Measurements from ENCODE around the gene OR1J1. TPM values are rescaled to one million over a fixed set of nuclear protein-coding genes. Genes with fewer than 3 reads are reported as not detected.

The OR1J1 gene
- total RNA-seq: not detected

GRCh38 chr9:122477826-122478225 is at the start of gene OR1J1:
Gene OR1J1 (minus strand): TSS chr9:122477926. CDS start chr9:122477926, 0 bp downstream.
- H3K36me3 ChIP-seq: no peaks in the 10 kb centered on the region
- no peaks in the 10 kb centered on the region for H3K9me3 ChIP-seq
- no peaks in the 10 kb centered on the region for H3K4me1 ChIP-seq
- TF ChIP-seq POLR2AphosphoS5 (IDR thresholded peaks at IDR 0.05): no peak
- TF ChIP-seq EP300 (IDR thresholded peaks at IDR 0.05): no peak
- TF ChIP-seq POLR2A (IDR thresholded peaks at IDR 0.05): no peak
- no peak for TF ChIP-seq CTCF (IDR thresholded peaks at IDR 0.05)
- 85% methylated on average over 6 of the region's 6 CpGs for WGBS
- H3K4me3 ChIP-seq: no peak within 1 kb of the TSS
- H3K27me3 ChIP-seq: no peaks in the 10 kb centered on the region
- no peak within 1 kb of the TSS for H3K27ac ChIP-seq
- no peak for DNase-seq (ENCODE audit: low spot score in 2 of 2)

GRCh38 chr9:122527193-122527592 is 49.5 kb upstream of the OR1J1 start, which contains the start of gene OR1N1:
Gene OR1N1 (minus strand): TSS chr9:122527293. CDS start chr9:122527293, 0 bp downstream.
- 73% methylated on average over 3 of the region's 3 CpGs for WGBS
- H3K36me3 ChIP-seq: no peaks in the 10 kb centered on the region

GRCh38 chr9:122526602-122527001 is 48.9 kb upstream of the OR1J1 start:
- no peaks in the 10 kb centered on the region for H3K36me3 ChIP-seq
- WGBS: 85% methylated on average over 10 of the region's 10 CpGs
- TF ChIP-seq POLR2A (IDR thresholded peaks at IDR 0.05): no peak
- no peak for TF ChIP-seq CTCF (IDR thresholded peaks at IDR 0.05)
- TF ChIP-seq EP300 (IDR thresholded peaks at IDR 0.05): no peak
- no peak for TF ChIP-seq POLR2AphosphoS5 (IDR thresholded peaks at IDR 0.05)
- DNase-seq (ENCODE audit: low spot score in 2 of 2): no peak
- no peaks in the 10 kb centered on the region for H3K9me3 ChIP-seq
- H3K4me1 ChIP-seq: no peaks in the 10 kb centered on the region
- no peak overlapping the region for H3K27ac ChIP-seq
- no peaks in the 10 kb centered on the region for H3K27me3 ChIP-seq
- no peak overlapping the region for H3K4me3 ChIP-seq

More at GRCh38 chr9:122527193-122527592, 49.5 kb upstream of the OR1J1 start, which contains the start of gene OR1N1:
- Histone ChIP-seq H3K27me3 (no peaks in the 10 kb centered on the region), H3K27ac (no peak within 1 kb of the TSS), H3K9me3 (no peaks in the 10 kb centered on the region), H3K4me1 (no peaks in the 10 kb centered on the region), H3K4me3 (no peak within 1 kb of the TSS)
- TF ChIP-seq CTCF (IDR thresholded peaks at IDR 0.05) (no peak), POLR2AphosphoS5 (IDR thresholded peaks at IDR 0.05) (no peak), EP300 (IDR thresholded peaks at IDR 0.05) (no peak), POLR2A (IDR thresholded peaks at IDR 0.05) (no peak)
- DNase-seq (ENCODE audit: low spot score in 2 of 2): no peak

- H3K27me3 ChIP-seq: no peaks in the 10 kb centered on the region
Measured at GRCh38 chr9:122519376-122519775, 41.6 kb upstream of the OR1J1 start.

GRCh38 chr9:122518841-122519240 is 41.1 kb upstream of the OR1J1 start, which contains the start of gene OR1J4:
Gene OR1J4 (plus strand): TSS chr9:122519141. CDS start chr9:122519141, 0 bp downstream.
- TF ChIP-seq POLR2AphosphoS5 (IDR thresholded peaks at IDR 0.05): no peak
- no peak for TF ChIP-seq CTCF (IDR thresholded peaks at IDR 0.05)
- no peak for TF ChIP-seq EP300 (IDR thresholded peaks at IDR 0.05)
- TF ChIP-seq POLR2A (IDR thresholded peaks at IDR 0.05): no peak
- H3K27me3 ChIP-seq: no peaks in the 10 kb centered on the region
- H3K4me1 ChIP-seq: no peaks in the 10 kb centered on the region
- H3K36me3 ChIP-seq: no peaks in the 10 kb centered on the region
- 84% methylated on average over 4 of the region's 4 CpGs for WGBS
- no peak within 1 kb of the TSS for H3K27ac ChIP-seq
- no peak within 1 kb of the TSS for H3K4me3 ChIP-seq
- no peak for DNase-seq (ENCODE audit: low spot score in 2 of 2)
- H3K9me3 ChIP-seq: no peaks in the 10 kb centered on the region

More at GRCh38 chr9:122519376-122519775, 41.6 kb upstream of the OR1J1 start:
- 96% methylated on average over 3 of the region's 3 CpGs for WGBS
- H3K27ac ChIP-seq: no peak overlapping the region
- DNase-seq (ENCODE audit: low spot score in 2 of 2): no peak
- no peaks in the 10 kb centered on the region for H3K9me3 ChIP-seq
- H3K4me3 ChIP-seq: no peak overlapping the region
- no peaks in the 10 kb centered on the region for H3K36me3 ChIP-seq
- H3K4me1 ChIP-seq: no peaks in the 10 kb centered on the region
- TF ChIP-seq CTCF (IDR thresholded peaks at IDR 0.05) (no peak), POLR2A (IDR thresholded peaks at IDR 0.05) (no peak), EP300 (IDR thresholded peaks at IDR 0.05) (no peak), POLR2AphosphoS5 (IDR thresholded peaks at IDR 0.05) (no peak)

Data from suprapubic skin (tissue), 4 donors.